Keratinocyte (primary cell): ENCODE data around the gene GBP5. TPM values are rescaled to one million over a fixed set of nuclear protein-coding genes. Genes with fewer than 3 reads are reported as not detected.
A peak's percentile ranks its signal among the peaks of the same experiment; 100 is the strongest.

Source experiments
- DNase-seq: peaks from one replicate; pipeline ENCODE4 v3.0.0-alpha.2; 2011; ENCODE audit warnings: low read depth, missing footprints, low spot score
- FAIRE-seq: peaks from 2 replicates; lab custom pipeline; 2011; peaks lifted over from hg19 to GRCh38; lab: Jason Lieb, UNC
- H2AFZ ChIP-seq: 2 replicates; pipeline ENCODE4 v1.6.0; 2012; ENCODE audit warnings: low read length, control low read depth, inconsistent platforms; ENCODE audit not compliant: control insufficient read depth
- H3K27ac ChIP-seq: 2 replicates; pipeline ENCODE4 v1.5.1; 2011; ENCODE audit warnings: low read length; ENCODE audit not compliant: control insufficient read depth, insufficient read depth
- H3K27me3 ChIP-seq: 3 replicates; pipeline ENCODE4 v1.6.0; 2011; ENCODE audit warnings: low read length; ENCODE audit not compliant: control insufficient read depth, insufficient read depth; ENCODE audit errors: extremely low read depth
- H3K36me3 ChIP-seq, 2 experiments: 2 replicates in 1 of 2; 3 replicates in 1 of 2; pipeline ENCODE4 v1.5.1; 2011; ENCODE audit warnings: low read length in 2 of 2, mild to moderate bottlenecking in 1 of 2; ENCODE audit not compliant: control insufficient read depth in 2 of 2, insufficient read depth in 2 of 2; ENCODE audit errors: extremely low read depth in 1 of 2
- H3K4me1 ChIP-seq: 3 replicates; pipeline ENCODE4 v1.5.1; 2011; ENCODE audit warnings: low read length; ENCODE audit not compliant: control insufficient read depth, insufficient read depth; ENCODE audit errors: extremely low read depth
- H3K4me2 ChIP-seq: 3 replicates; pipeline ENCODE4 v1.6.0; 2011; ENCODE audit warnings: low read depth, low read length; ENCODE audit not compliant: control insufficient read depth, insufficient read depth; ENCODE audit errors: extremely low read depth
- H3K4me3 ChIP-seq, 3 experiments: fragments of 200-600 bp in 1 of 3; sonication (generic) in 1 of 3; 2 replicates in 2 of 3; 3 replicates in 1 of 3; pipeline ENCODE4 v1.5.1; 2011 to 2016; ENCODE audit warnings: low read length in 3 of 3, mild to moderate bottlenecking in 3 of 3, control low read depth in 2 of 3, inconsistent platforms in 1 of 3, low read depth in 1 of 3, mixed read lengths in 1 of 3, mixed run types in 1 of 3, moderate library complexity in 1 of 3; ENCODE audit not compliant: control insufficient read depth in 2 of 3, insufficient read depth in 2 of 3; ENCODE audit errors: extremely low read depth in 1 of 3
- H3K79me2 ChIP-seq: 2 replicates; pipeline ENCODE4 v1.6.0; 2012; ENCODE audit warnings: low read length; ENCODE audit not compliant: control insufficient read depth, insufficient read depth
- H3K9ac ChIP-seq: 3 replicates; pipeline ENCODE4 v1.6.0; 2011; ENCODE audit warnings: low read length; ENCODE audit not compliant: control insufficient read depth, insufficient read depth; ENCODE audit errors: extremely low read depth
- H3K9me1 ChIP-seq: 3 replicates; pipeline ENCODE4 v1.6.0; 2011; ENCODE audit warnings: low read length; ENCODE audit not compliant: control insufficient read depth, insufficient read depth; ENCODE audit errors: extremely low read depth
- H3K9me3 ChIP-seq: 2 replicates; pipeline ENCODE4 v1.5.1; 2012; ENCODE audit warnings: low read depth, low read length; ENCODE audit not compliant: control insufficient read depth
- H4K20me1 ChIP-seq: 3 replicates; pipeline ENCODE4 v1.6.0; 2011; ENCODE audit warnings: low read length; ENCODE audit not compliant: control insufficient read depth, insufficient read depth; ENCODE audit errors: extremely low read depth
- EZH2 ChIP-seq: IDR thresholded peaks from one replicate; pipeline ENCODE4 v1.6.1; 2012; ENCODE audit warnings: inconsistent platforms, mild to moderate bottlenecking, low read length, moderate library complexity
- dilution Hi-C: fragments of 300-500 bp; cut with MboI; formaldehyde crosslinking; loops from one replicate; pipeline ENCODE4 v1.7.0; 2020; ENCODE audit warnings: low sequenced_read_pairs; ENCODE audit not compliant: extremely low pct_ligation_motif_present
- polyA plus RNA-seq, 5 experiments: library from polyadenylated mRNA; depleted of rRNA in 3 of 5; stranded (reverse) in 3 of 5; stranded (forward) in 1 of 5; unstranded in 1 of 5; fragments of >200 nt; gene quantifications; 1 replicate in 1 of 5; 2 replicates in 3 of 5; 3 replicates in 1 of 5; pipeline versions ENCODE4 v1.2.1 to v1.2.3, GENCODE V29; 2011 to 2012; ENCODE audit warnings: missing spikeins in 2 of 5, low read depth in 1 of 5, low replicate concordance in 1 of 5
- TF ChIP-seq, protein P1 (sequence below), 3 experiments: IDR thresholded peaks in 1 of 3; conservative IDR thresholded peaks in 1 of 3; optimal IDR thresholded peaks in 1 of 3; 2 replicates in 2 of 3; 3 replicates in 1 of 3; pipeline versions ENCODE3 to v1.5.1; 2011; ENCODE audit warnings: low read length in 3 of 3, mild to moderate bottlenecking in 3 of 3, moderate library complexity in 2 of 3, control low read depth in 1 of 3, inconsistent platforms in 1 of 3; ENCODE audit not compliant: insufficient read depth in 2 of 3; ENCODE audit errors: extremely low read depth in 1 of 3

GBP5 gene
- polyA plus RNA-seq, 1 donor (not counting 4 experiments of a cell fraction or from before 2014, with no cell fraction given): 0.03 TPM

DNA sequence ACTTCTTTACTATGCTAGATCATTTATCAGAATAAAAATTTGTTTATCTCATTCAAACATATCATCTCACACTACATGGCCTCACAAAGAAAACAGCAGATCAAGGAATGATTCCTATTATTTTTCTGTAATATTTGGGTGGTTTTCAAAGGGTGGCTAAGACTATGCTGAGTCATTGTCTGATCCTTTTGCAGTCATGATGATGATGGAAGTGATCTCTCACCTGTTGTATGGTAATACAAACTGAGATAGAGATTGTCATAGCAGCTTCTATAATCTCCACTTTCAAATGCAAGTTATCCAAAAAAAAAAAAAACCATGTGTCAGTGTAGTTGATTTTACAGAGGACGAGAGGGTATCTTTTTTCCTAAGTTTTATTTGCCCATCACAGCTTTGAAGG is 37.2 kb upstream of the GBP5 start:
- no peaks in the 10 kb centered on the region for H3K79me2 ChIP-seq
- H2AFZ ChIP-seq: no peak overlapping the region
- no peak overlapping the region for H3K27ac ChIP-seq
- FAIRE-seq (no peak), DNase-seq (no peak)
- H3K27me3 ChIP-seq: no peaks in the 10 kb centered on the region
- no peak overlapping the region for H3K4me2 ChIP-seq
- no peaks in the 10 kb centered on the region for H3K9me3 ChIP-seq
- H4K20me1 ChIP-seq: no peaks in the 10 kb centered on the region
- peaks cover 6% of the 10 kb centered on the region for H3K4me1 ChIP-seq
- no peak for TF ChIP-seq EZH2
- TF ChIP-seq, protein P1, sequence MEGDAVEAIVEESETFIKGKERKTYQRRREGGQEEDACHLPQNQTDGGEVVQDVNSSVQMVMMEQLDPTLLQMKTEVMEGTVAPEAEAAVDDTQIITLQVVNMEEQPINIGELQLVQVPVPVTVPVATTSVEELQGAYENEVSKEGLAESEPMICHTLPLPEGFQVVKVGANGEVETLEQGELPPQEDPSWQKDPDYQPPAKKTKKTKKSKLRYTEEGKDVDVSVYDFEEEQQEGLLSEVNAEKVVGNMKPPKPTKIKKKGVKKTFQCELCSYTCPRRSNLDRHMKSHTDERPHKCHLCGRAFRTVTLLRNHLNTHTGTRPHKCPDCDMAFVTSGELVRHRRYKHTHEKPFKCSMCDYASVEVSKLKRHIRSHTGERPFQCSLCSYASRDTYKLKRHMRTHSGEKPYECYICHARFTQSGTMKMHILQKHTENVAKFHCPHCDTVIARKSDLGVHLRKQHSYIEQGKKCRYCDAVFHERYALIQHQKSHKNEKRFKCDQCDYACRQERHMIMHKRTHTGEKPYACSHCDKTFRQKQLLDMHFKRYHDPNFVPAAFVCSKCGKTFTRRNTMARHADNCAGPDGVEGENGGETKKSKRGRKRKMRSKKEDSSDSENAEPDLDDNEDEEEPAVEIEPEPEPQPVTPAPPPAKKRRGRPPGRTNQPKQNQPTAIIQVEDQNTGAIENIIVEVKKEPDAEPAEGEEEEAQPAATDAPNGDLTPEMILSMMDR (optimal IDR thresholded peaks at IDR 0.05 in 1 of 3, IDR thresholded peaks at IDR 0.05 in 1 of 3, conservative IDR thresholded peaks at IDR 0.05 in 1 of 3; ENCODE audit: extremely low read depth in 1 of 3, insufficient read depth in 2 of 3, low read length in 3 of 3): no peak
- H3K36me3 ChIP-seq: no peaks in the 10 kb centered on the region
- no peak overlapping the region for H3K4me3 ChIP-seq
- dilution Hi-C loops: no loop called here
- H3K9me1 ChIP-seq: no peaks in the 10 kb centered on the region
- no peak overlapping the region for H3K9ac ChIP-seq

DNA sequence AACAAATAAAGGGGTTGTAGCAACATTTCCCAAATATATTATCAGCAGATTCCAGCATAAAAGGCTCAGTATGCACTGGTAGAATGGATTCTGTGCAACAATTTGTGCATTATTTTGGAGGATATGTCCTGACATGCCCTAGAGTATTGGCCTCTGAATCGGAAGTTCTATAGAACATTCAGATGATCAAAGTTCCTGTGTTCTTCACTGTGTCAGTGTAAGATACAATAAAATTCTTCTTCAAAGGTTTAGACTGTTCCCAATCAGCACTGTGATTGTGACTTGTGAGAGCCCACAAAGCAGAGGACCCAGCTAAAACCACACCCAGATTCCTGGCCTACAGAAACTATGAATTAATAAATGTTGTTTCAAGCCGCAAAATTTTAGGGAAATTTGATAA is 33.6 kb upstream of the GBP5 start:
- H3K4me2 ChIP-seq: peak overlapping the region; percentile 39
- H3K9me3 ChIP-seq: no peaks in the 10 kb centered on the region
- dilution Hi-C loops: no loop called here

More for the DNA sequence above, 33.6 kb upstream of the GBP5 start:
- Histone ChIP-seq H3K9me1 (no peaks in the 10 kb centered on the region), H3K27ac (no peak overlapping the region), H3K9ac (no peak overlapping the region), H3K36me3 (no peaks in the 10 kb centered on the region), H3K27me3 (no peaks in the 10 kb centered on the region), H2AFZ (peak overlapping the region; percentile 70), H3K4me3 (no peak overlapping the region), H4K20me1 (no peaks in the 10 kb centered on the region), H3K79me2 (no peaks in the 10 kb centered on the region), H3K4me1 (peaks cover 6% of the 10 kb centered on the region)
- DNase-seq (no peak), FAIRE-seq (peak; percentile 88)
- no peak for TF ChIP-seq EZH2
- TF ChIP-seq, protein P1 (optimal IDR thresholded peaks at IDR 0.05 in 1 of 3, IDR thresholded peaks at IDR 0.05 in 1 of 3, conservative IDR thresholded peaks at IDR 0.05 in 1 of 3; ENCODE audit: extremely low read depth in 1 of 3, insufficient read depth in 2 of 3, low read length in 3 of 3): no peak
